ENCODE results near the gene PPWD1. TPM values are rescaled to one million over a fixed set of nuclear protein-coding genes. Genes with fewer than 3 reads are reported as not detected.

Gene PPWD1
- total RNA-seq, 1 donor from 2014 or later: 19.6 TPM

- no peak for TF ChIP-seq CTCF (IDR thresholded peaks at IDR 0.05; ENCODE audit: insufficient read depth, low read length, poor library complexity, severe bottlenecking)
- peak within 1 kb of the TSS; percentile 85 for H3K4me3 ChIP-seq (ENCODE audit: low read depth, low read length)
- H3K36me3 ChIP-seq (ENCODE audit: control insufficient read depth, insufficient read depth, low read length): peaks cover 2% of the 10 kb centered on the region
- no peaks in the 10 kb centered on the region for H3K27me3 ChIP-seq (ENCODE audit: control insufficient read depth, insufficient read depth, low read length)
- DNase-seq (ENCODE audit: low read depth): peak; percentile 65
Observed at GRCh38 chr5:65624571-65625555, 61.8 kb downstream of the PPWD1 start, which contains the start of the genes SHLD3 and TRAPPC13. Gene SHLD3, plus strand, starts transcription at chr5:65625027. Its CDS starts 4,561 bp downstream, at chr5:65629588. Gene TRAPPC13, plus strand, starts transcription at chr5:65625027. Its CDS starts 34 bp downstream, at chr5:65625061.

GRCh38 chr5:65625743-65626142 is 62.6 kb downstream of the PPWD1 start:
- TF ChIP-seq CTCF (IDR thresholded peaks at IDR 0.05; ENCODE audit: insufficient read depth, low read length, poor library complexity, severe bottlenecking): no peak
- Histone ChIP-seq H3K4me3 (ENCODE audit: low read depth, low read length) (peak overlapping the region; percentile 85), H3K36me3 (ENCODE audit: control insufficient read depth, insufficient read depth, low read length) (peaks cover 2% of the 10 kb centered on the region), H3K27me3 (ENCODE audit: control insufficient read depth, insufficient read depth, low read length) (no peaks in the 10 kb centered on the region)
- no peak for DNase-seq (ENCODE audit: low read depth)

- Histone ChIP-seq H3K36me3 (ENCODE audit: control insufficient read depth, insufficient read depth, low read length) (peaks cover 2% of the 10 kb centered on the region), H3K27me3 (ENCODE audit: control insufficient read depth, insufficient read depth, low read length) (no peaks in the 10 kb centered on the region), H3K4me3 (ENCODE audit: low read depth, low read length) (no peak overlapping the region)
- DNase-seq (ENCODE audit: low read depth): no peak
- no peak for TF ChIP-seq CTCF (IDR thresholded peaks at IDR 0.05; ENCODE audit: insufficient read depth, low read length, poor library complexity, severe bottlenecking)
Observed at GRCh38 chr5:65630981-65631380, 67.9 kb downstream of the PPWD1 start.

Other genes starting within 250 kb of the PPWD1 start
- gene ADAMTS6, start 81.4 kb upstream of the PPWD1 start, total RNA-seq: 15.3 and 16.2 TPM in 2 replicates
- gene CENPK, start 128 bp upstream of the PPWD1 start, total RNA-seq: 10.4 and 18.4 TPM in 2 replicates
- 9.9 and 10.8 TPM in 2 replicates for gene TRIM23, start 61.0 kb downstream of the PPWD1 start, total RNA-seq
- gene SHLD3, start 61.7 kb downstream of the PPWD1 start, total RNA-seq: 1.6 and 3.1 TPM in 2 replicates
- 18.8 and 19.0 TPM in 2 replicates for gene TRAPPC13, start 61.7 kb downstream of the PPWD1 start, total RNA-seq
- gene SGTB, start 158.8 kb downstream of the PPWD1 start, total RNA-seq: 10.5 and 12.4 TPM in 2 replicates
- gene NLN, start 158.9 kb downstream of the PPWD1 start, total RNA-seq: 31.0 and 35.2 TPM in 2 replicates

Data from kidney epithelial cell (primary cell).